SK-N-SH (cell line): ENCODE measurements around the gene G2E3. TPM values are rescaled to one million over a fixed set of nuclear protein-coding genes. Genes with fewer than 3 reads are reported as not detected.

Experiments used
- CTCF ChIA-PET: fragments of 300-600, 350-600 bp; formaldehyde crosslinking; extraction: SDS; loops from one replicate; lab custom pipeline; 2021; lab: Yijun Ruan, JAX
- POLR2A ChIA-PET: fragments of 350-600 bp; sonication (Branson Sonifier 250); formaldehyde crosslinking; extraction: SDS; loops from one replicate; lab custom pipeline; 2020; ENCODE audit warnings: antibody characterized with exemption, inconsistent platforms; lab: Yijun Ruan, JAX
- DNase-seq: peaks from one replicate; pipeline ENCODE4 v3.0.0; 2012
- H2AFZ ChIP-seq: fragments of 200-600 bp; sonication (generic); 2 replicates; pipeline ENCODE4 v1.8.1; 2016; ENCODE audit warnings: antibody characterized with exemption, mild to moderate bottlenecking, low read depth
- H3F3A ChIP-seq: fragments of 200-600 bp; sonication (generic); replicated peaks from 2 replicates; pipeline ENCODE3; 2016; ENCODE audit warnings: antibody characterized with exemption, mild to moderate bottlenecking; ENCODE audit not compliant: insufficient read depth
- H3K27ac ChIP-seq, 2 experiments: fragments of 200-500 bp in 1 of 2; fragments of 200-600 bp in 1 of 2; sonication (Bioruptor generic) in 1 of 2; sonication (generic), shearing (Covaris generic) in 1 of 2; 2 replicates each; pipeline versions ENCODE4 v1.5.1 to v1.6.1; 2014 to 2016; ENCODE audit warnings: low read depth in 2 of 2, inconsistent platforms in 1 of 2, low read length in 1 of 2, mild to moderate bottlenecking in 1 of 2, mixed read lengths in 1 of 2
- H3K27me3 ChIP-seq: fragments of 200-600 bp; sonication (generic), shearing (Covaris generic); 2 replicates; pipeline ENCODE4 v1.6.1; 2016; ENCODE audit warnings: mixed run types; ENCODE audit not compliant: insufficient read depth
- H3K36me3 ChIP-seq, 2 experiments: fragments of 200-500 bp in 1 of 2; fragments of 200-600 bp in 1 of 2; sonication (Bioruptor generic) in 1 of 2; sonication (generic) in 1 of 2; replicated peaks in 1 of 2; 2 replicates each; pipeline versions ENCODE3 to v1.5.1; 2014 to 2016; ENCODE audit warnings: low read length in 1 of 2, mild to moderate bottlenecking in 1 of 2; ENCODE audit not compliant: insufficient read depth in 2 of 2, control insufficient read depth in 1 of 2
- H3K4me1 ChIP-seq, 2 experiments: fragments of 200-500 bp in 1 of 2; fragments of 200-600 bp in 1 of 2; sonication (Bioruptor generic) in 1 of 2; sonication (generic), shearing (Covaris generic) in 1 of 2; 2 replicates each; pipeline versions ENCODE4 v1.5.1 to v1.6.1; 2014 to 2016; ENCODE audit warnings: low read depth in 1 of 2, low read length in 1 of 2, mixed run types in 1 of 2; ENCODE audit not compliant: insufficient read depth in 2 of 2, control insufficient read depth in 1 of 2
- H3K4me2 ChIP-seq: fragments of 200-600 bp; sonication (generic), shearing (Covaris generic); 2 replicates; pipeline ENCODE4 v1.6.1; 2017; ENCODE audit warnings: mixed run types
- H3K4me3 ChIP-seq, 2 experiments: fragments of 200-500 bp in 1 of 2; fragments of 200-600 bp in 1 of 2; sonication (Bioruptor generic) in 1 of 2; sonication (generic), shearing (Covaris generic) in 1 of 2; 2 replicates each; pipeline versions ENCODE4 v1.5.1 to v1.8.1; 2014 to 2016; ENCODE audit warnings: low read depth in 2 of 2, inconsistent platforms in 1 of 2, low read length in 1 of 2, mild to moderate bottlenecking in 1 of 2, mixed read lengths in 1 of 2, moderate library complexity in 1 of 2
- H3K79me2 ChIP-seq: fragments of 200-600 bp; sonication (generic); 2 replicates; pipeline ENCODE4 v1.8.1; 2017; ENCODE audit warnings: mild to moderate bottlenecking; ENCODE audit not compliant: insufficient read depth
- H3K9ac ChIP-seq: fragments of 200-600 bp; sonication (generic); 2 replicates; pipeline ENCODE4 v1.6.1; 2017; ENCODE audit warnings: mixed run types
- H3K9me2 ChIP-seq: fragments of 200-600 bp; sonication (generic); 2 replicates; pipeline ENCODE4 v1.6.1; 2017; ENCODE audit warnings: mixed run types
- H3K9me3 ChIP-seq: fragments of 200-600 bp; sonication (generic); 2 replicates; pipeline ENCODE4 v1.6.1; 2017; ENCODE audit warnings: mixed run types, mild to moderate bottlenecking, moderate library complexity
- H4K20me1 ChIP-seq: fragments of 200-600 bp; sonication (generic); 2 replicates; pipeline ENCODE4 v1.6.1; 2017; ENCODE audit warnings: mild to moderate bottlenecking, mixed run types; ENCODE audit not compliant: insufficient read depth
- ELF1 ChIP-seq: IDR thresholded peaks from 2 replicates; pipeline ENCODE4 v1.4.0; 2012
- FOXJ3 ChIP-seq: sonication (generic); formaldehyde crosslinking; IDR thresholded peaks from 2 replicates; pipeline ENCODE4 v1.5.1; 2020; ENCODE audit warnings: mild to moderate bottlenecking, missing genetic modification reagents
- FOXM1 ChIP-seq: IDR thresholded peaks from 2 replicates; pipeline ENCODE4 v1.4.0; 2012; ENCODE audit warnings: low read depth, mild to moderate bottlenecking
- GABPA ChIP-seq: IDR thresholded peaks from 2 replicates; pipeline ENCODE4 v1.4.0; 2012; ENCODE audit warnings: low read depth, mild to moderate bottlenecking
- GATA2 ChIP-seq: sonication (generic); formaldehyde crosslinking; IDR thresholded peaks from 2 replicates; pipeline ENCODE4 v1.5.0; 2020; ENCODE audit warnings: mild to moderate bottlenecking, missing genetic modification reagents
- JUND ChIP-seq: IDR thresholded peaks from 2 replicates; pipeline ENCODE4 v1.4.0; 2012
- MEF2A ChIP-seq: IDR thresholded peaks from 2 replicates; pipeline ENCODE4 v1.4.0; 2012; ENCODE audit warnings: low read depth, borderline replicate concordance
- MXI1 ChIP-seq: IDR thresholded peaks from 2 replicates; pipeline ENCODE4 v1.6.1; 2012; ENCODE audit warnings: mild to moderate bottlenecking, low read depth, low read length, improper control_type of control experiment
- NFIC ChIP-seq: IDR thresholded peaks from 2 replicates; pipeline ENCODE4 v1.4.0; 2012; ENCODE audit warnings: borderline replicate concordance
- RCOR1 ChIP-seq: fragments of 150-350 bp; IDR thresholded peaks from 2 replicates; pipeline ENCODE4 v1.6.1; 2017; ENCODE audit warnings: antibody characterized with exemption, low read length
- RXRA ChIP-seq: IDR thresholded peaks from 2 replicates; pipeline ENCODE4 v1.4.0; 2012; ENCODE audit warnings: low read depth, mild to moderate bottlenecking, borderline replicate concordance
- SIN3A ChIP-seq: IDR thresholded peaks from 2 replicates; pipeline ENCODE4 v1.6.1; 2012; ENCODE audit warnings: low read depth, mild to moderate bottlenecking, low read length, moderate library complexity, borderline replicate concordance
- SMC3 ChIP-seq: IDR thresholded peaks from 2 replicates; pipeline ENCODE4 v1.6.1; 2012; ENCODE audit warnings: low read depth, low read length, improper control_type of control experiment
- TAF1 ChIP-seq: IDR thresholded peaks from 2 replicates; pipeline ENCODE4 v1.6.1; 2012; ENCODE audit warnings: low read depth, mild to moderate bottlenecking, low read length, moderate library complexity, borderline replicate concordance
- TCF12 ChIP-seq: IDR thresholded peaks from 2 replicates; pipeline ENCODE4 v1.4.0; 2012
- YY1 ChIP-seq: IDR thresholded peaks from 2 replicates; pipeline ENCODE4 v1.4.0; 2012; ENCODE audit warnings: low read depth, mild to moderate bottlenecking
- WGBS: methylation state at CpG from one replicate; pipeline ENCODE4 v1.1.6; 2017; ENCODE audit warnings: low lambda C conversion rate; 5-methylcytosine and 5-hydroxymethylcytosine counted together
- polyA plus RNA-seq, 3 experiments: library from polyadenylated mRNA; depleted of rRNA; stranded (reverse); fragments of >200 nt; gene quantifications; 2 replicates each; pipeline ENCODE4 v1.2.3, GENCODE V29; 2012
- TF ChIP-seq, protein P1 (sequence below): IDR thresholded peaks from 2 replicates; pipeline ENCODE4 v1.4.0; 2012; ENCODE audit warnings: low read depth
- TF ChIP-seq, protein P2 (sequence below): fragments of 150-350 bp; IDR thresholded peaks from 2 replicates; pipeline ENCODE4 v1.6.1; 2016; ENCODE audit warnings: mild to moderate bottlenecking, low read depth, low read length
- TF ChIP-seq, protein P3 (sequence below): IDR thresholded peaks from 2 replicates; pipeline ENCODE4; 2012
- TF ChIP-seq, protein P4 (sequence below): IDR thresholded peaks from 2 replicates; pipeline ENCODE4 v1.4.0; 2012; ENCODE audit warnings: low read depth, borderline replicate concordance

The G2E3 gene
- polyA plus RNA-seq, 1 of the 3 experiments (the other 2 are of a cell fraction), result 2.9 TPM

DNA sequence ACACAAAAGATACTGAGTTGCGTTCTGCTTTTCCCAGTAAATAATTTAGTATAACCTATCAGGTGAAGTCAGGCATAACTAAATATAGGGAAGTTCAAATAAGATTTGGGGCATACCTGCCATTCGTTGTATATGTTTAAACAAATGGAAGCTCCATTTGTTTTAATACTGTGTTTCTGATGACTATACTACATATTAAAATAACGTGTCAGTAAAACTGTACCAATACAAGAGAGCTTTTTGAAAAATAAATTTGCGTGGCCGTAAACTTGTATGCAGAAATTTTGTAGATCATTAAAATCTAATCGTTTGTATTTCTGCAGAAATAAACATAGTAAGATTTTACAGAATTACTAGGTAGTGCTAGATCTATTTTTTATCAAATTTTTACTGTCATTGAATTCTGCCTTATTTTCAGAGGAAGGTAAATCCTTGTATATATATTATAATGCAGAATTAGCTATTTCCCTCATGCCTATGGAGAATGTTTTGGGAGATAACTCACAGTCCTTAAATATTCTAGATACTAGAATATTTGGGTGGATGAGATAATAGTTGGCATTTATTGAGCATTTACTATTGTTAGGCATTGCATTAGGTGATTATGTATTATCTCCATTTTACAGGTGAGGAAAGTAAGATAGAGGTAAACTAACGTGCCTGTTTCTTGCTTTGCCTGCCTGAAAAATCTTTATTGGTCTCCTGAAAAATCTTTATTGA lies 64.6 kb downstream of the G2E3 start:
- no peaks in the 10 kb centered on the region for H3K9me2 ChIP-seq
- peaks cover 13 to 23% of the 10 kb centered on the region in 2 experiments for H3K36me3 ChIP-seq
- H3K79me2 ChIP-seq, result peaks cover 64% of the 10 kb centered on the region
- peak overlapping the region; percentile 91 to 96 for H3K4me3 ChIP-seq
- POLR2A ChIA-PET, result no interaction called here
- H4K20me1 ChIP-seq, result peaks cover 18% of the 10 kb centered on the region
- H2AFZ ChIP-seq, result no peak overlapping the region
- H3K9ac ChIP-seq, result peak overlapping the region; percentile 93; the same call in 1 of the 2 replicates
- H3F3A ChIP-seq, result peaks cover 20% of the 10 kb centered on the region
- TF ChIP-seq, protein P1, sequence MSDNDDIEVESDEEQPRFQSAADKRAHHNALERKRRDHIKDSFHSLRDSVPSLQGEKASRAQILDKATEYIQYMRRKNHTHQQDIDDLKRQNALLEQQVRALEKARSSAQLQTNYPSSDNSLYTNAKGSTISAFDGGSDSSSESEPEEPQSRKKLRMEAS, result no peak
- TF ChIP-seq ELF1 (no peak), SMC3 (no peak), RXRA (no peak), TAF1 (no peak), YY1 (no peak), SIN3A (no peak), GATA2 (no peak), MEF2A (no peak), MXI1 (no peak), RCOR1 (no peak), FOXJ3 (no peak)
- TF ChIP-seq, protein P2, sequence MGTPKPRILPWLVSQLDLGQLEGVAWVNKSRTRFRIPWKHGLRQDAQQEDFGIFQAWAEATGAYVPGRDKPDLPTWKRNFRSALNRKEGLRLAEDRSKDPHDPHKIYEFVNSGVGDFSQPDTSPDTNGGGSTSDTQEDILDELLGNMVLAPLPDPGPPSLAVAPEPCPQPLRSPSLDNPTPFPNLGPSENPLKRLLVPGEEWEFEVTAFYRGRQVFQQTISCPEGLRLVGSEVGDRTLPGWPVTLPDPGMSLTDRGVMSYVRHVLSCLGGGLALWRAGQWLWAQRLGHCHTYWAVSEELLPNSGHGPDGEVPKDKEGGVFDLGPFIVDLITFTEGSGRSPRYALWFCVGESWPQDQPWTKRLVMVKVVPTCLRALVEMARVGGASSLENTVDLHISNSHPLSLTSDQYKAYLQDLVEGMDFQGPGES, result no peak
- TF ChIP-seq, protein P3, sequence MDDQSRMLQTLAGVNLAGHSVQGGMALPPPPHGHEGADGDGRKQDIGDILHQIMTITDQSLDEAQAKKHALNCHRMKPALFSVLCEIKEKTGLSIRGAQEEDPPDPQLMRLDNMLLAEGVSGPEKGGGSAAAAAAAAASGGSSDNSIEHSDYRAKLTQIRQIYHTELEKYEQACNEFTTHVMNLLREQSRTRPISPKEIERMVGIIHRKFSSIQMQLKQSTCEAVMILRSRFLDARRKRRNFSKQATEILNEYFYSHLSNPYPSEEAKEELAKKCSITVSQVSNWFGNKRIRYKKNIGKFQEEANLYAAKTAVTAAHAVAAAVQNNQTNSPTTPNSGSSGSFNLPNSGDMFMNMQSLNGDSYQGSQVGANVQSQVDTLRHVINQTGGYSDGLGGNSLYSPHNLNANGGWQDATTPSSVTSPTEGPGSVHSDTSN, result no peak
- TF ChIP-seq, protein P4, sequence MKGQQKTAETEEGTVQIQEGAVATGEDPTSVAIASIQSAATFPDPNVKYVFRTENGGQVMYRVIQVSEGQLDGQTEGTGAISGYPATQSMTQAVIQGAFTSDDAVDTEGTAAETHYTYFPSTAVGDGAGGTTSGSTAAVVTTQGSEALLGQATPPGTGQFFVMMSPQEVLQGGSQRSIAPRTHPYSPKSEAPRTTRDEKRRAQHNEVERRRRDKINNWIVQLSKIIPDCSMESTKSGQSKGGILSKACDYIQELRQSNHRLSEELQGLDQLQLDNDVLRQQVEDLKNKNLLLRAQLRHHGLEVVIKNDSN, result no peak
- DNase-seq, result no peak
- H3K27ac ChIP-seq, result no peak overlapping the region; a peak in 1 of 4 replicates
- H3K4me2 ChIP-seq, result peak overlapping the region; percentile 81
- H3K9me3 ChIP-seq, result no peaks in the 10 kb centered on the region
- H3K27me3 ChIP-seq, result no peaks in the 10 kb centered on the region
- peaks cover 7 to 11% of the 10 kb centered on the region in 2 experiments; a peak in 2 of 4 replicates for H3K4me1 ChIP-seq
- 71% methylated on average over 7 of the region's 7 CpGs for WGBS
- CTCF ChIA-PET, result interaction anchor here (1.1 to 1.2 kb wide), 2 partner anchors 34 to 280 kb away, joined by 3 read pairs; no protein-coding TSS in a partner anchor

DNA sequence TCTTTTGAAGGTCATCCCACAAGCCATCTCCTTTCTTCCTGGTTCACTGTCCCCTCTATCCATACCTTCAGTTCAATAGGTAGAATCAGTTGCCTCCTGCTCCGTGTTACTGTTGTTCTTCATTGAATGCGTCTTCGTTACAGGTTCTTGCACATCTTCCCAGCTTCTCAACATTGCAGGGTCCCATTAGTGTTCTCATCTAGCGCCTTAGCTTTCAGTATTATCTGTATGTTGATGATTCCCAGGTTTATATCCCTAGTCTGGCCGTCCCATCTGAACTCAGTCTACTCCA lies 65.1 kb downstream of the G2E3 start:
- 98% methylated on average over 5 of the region's 5 CpGs for WGBS
- Histone ChIP-seq H3K79me2 (peaks cover 69% of the 10 kb centered on the region), H3K36me3 (peaks cover 12 to 23% of the 10 kb centered on the region in 2 experiments), H3K9ac (no peak overlapping the region), H3K4me1 (peaks cover 7 to 11% of the 10 kb centered on the region in 2 experiments; a peak in 2 of 4 replicates), H3K27ac (no peak overlapping the region), H3K4me2 (peak overlapping the region; percentile 81), H3F3A (peaks cover 16% of the 10 kb centered on the region), H4K20me1 (peaks cover 18% of the 10 kb centered on the region), H3K27me3 (no peaks in the 10 kb centered on the region), H2AFZ (no peak overlapping the region), H3K4me3 (no peak overlapping the region), H3K9me3 (no peaks in the 10 kb centered on the region), H3K9me2 (no peaks in the 10 kb centered on the region)
- ChIA-PET CTCF (no interaction called here), POLR2A (no interaction called here)
- DNase-seq, result no peak
- TF ChIP-seq, protein P2, result no peak
- no peak for TF ChIP-seq SMC3
- no peak for TF ChIP-seq NFIC
- no peak for TF ChIP-seq TCF12
- no peak for TF ChIP-seq JUND
- TF ChIP-seq, protein P4, result no peak
- TF ChIP-seq, protein P1, result no peak
- TF ChIP-seq GABPA, result no peak
- no peak for TF ChIP-seq GATA2
- TF ChIP-seq FOXM1, result no peak
- TF ChIP-seq RXRA, result no peak
